ENCODE measurements around the gene CACHD1.

- TF ChIP-seq, protein P1, sequence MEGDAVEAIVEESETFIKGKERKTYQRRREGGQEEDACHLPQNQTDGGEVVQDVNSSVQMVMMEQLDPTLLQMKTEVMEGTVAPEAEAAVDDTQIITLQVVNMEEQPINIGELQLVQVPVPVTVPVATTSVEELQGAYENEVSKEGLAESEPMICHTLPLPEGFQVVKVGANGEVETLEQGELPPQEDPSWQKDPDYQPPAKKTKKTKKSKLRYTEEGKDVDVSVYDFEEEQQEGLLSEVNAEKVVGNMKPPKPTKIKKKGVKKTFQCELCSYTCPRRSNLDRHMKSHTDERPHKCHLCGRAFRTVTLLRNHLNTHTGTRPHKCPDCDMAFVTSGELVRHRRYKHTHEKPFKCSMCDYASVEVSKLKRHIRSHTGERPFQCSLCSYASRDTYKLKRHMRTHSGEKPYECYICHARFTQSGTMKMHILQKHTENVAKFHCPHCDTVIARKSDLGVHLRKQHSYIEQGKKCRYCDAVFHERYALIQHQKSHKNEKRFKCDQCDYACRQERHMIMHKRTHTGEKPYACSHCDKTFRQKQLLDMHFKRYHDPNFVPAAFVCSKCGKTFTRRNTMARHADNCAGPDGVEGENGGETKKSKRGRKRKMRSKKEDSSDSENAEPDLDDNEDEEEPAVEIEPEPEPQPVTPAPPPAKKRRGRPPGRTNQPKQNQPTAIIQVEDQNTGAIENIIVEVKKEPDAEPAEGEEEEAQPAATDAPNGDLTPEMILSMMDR (IDR thresholded peaks at IDR 0.05 in 4 of 5, conservative IDR thresholded peaks at IDR 0.05 in 1 of 5) = no peak
- no peak for TF ChIP-seq POLR2A (IDR thresholded peaks at IDR 0.05)
Observed at GRCh38 chr1:64523413-64524337, 53.7 kb downstream of the CACHD1 start.

All from gastrocnemius medialis (tissue), 4 donors.